K562 (cell line): ENCODE measurements around the gene FOXP3. TPM values are rescaled to one million over a fixed set of nuclear protein-coding genes. Genes with fewer than 3 reads are reported as not detected.

ENCODE experiments used
- ATAC-seq: fragments of 200-7000 bp; cut with Tn5 transposase; 3 replicates; pipeline ENCODE4 v1.9.1; 2020; ENCODE audit warnings: moderate library complexity
- BruUV-seq: library from RNA; stranded (reverse); fragments of 400-500 nt; replicated peaks from 2 replicates; lab custom pipeline; 2021; lab: Mats Ljungman, UMichigan
- CTCF ChIA-PET: fragments of 300-600 bp; formaldehyde crosslinking; extraction: SDS; loops from one replicate; lab custom pipeline; 2021; ENCODE audit warnings: low intra/inter-chr PET ratio; lab: Yijun Ruan, JAX
- POLR2A ChIA-PET: fragments of 300-600, 350-650 bp; sonication (Branson Sonifier 250); formaldehyde crosslinking; extraction: SDS; loops from one replicate; lab custom pipeline; 2021; ENCODE audit warnings: antibody characterized with exemption, inconsistent platforms; lab: Yijun Ruan, JAX
- DNase-seq, 4 experiments: peaks; one replicate each; pipeline versions ENCODE4 v3.0.0 to v3.0.0-alpha.2; 2011 to 2018; ENCODE audit warnings: low spot score in 3 of 4, mixed read lengths in 3 of 4; ENCODE audit errors: extremely low read depth in 1 of 4
- FAIRE-seq: peaks from 2 replicates; lab custom pipeline; 2011; peaks lifted over from hg19 to GRCh38; lab: Jason Lieb, UNC
- H2AFZ ChIP-seq: 2 replicates; pipeline ENCODE4 v1.6.0; 2011; ENCODE audit warnings: low read depth, low read length, control low read depth, inconsistent platforms
- H3K27ac ChIP-seq: fragments of 200-600 bp; 3 replicates; pipeline ENCODE4 v1.8.0; 2011; ENCODE audit warnings: low read depth, mild to moderate bottlenecking, control low read depth, inconsistent platforms, low read length, moderate library complexity, mixed read lengths; ENCODE audit errors: extremely low read depth
- H3K27me3 ChIP-seq, 2 experiments: fragments of 300-600 bp in 1 of 2; 2 replicates in 1 of 2; 3 replicates in 1 of 2; pipeline versions ENCODE4 v1.6.0 to v1.8.0; 2011; ENCODE audit warnings: inconsistent platforms in 2 of 2, low read length in 2 of 2, mild to moderate bottlenecking in 1 of 2, mixed read lengths in 1 of 2, moderate library complexity in 1 of 2; ENCODE audit not compliant: control insufficient read depth in 2 of 2, insufficient read depth in 2 of 2
- H3K36me3 ChIP-seq: fragments of 300-600 bp; 3 replicates; pipeline ENCODE4 v1.8.0; 2011; ENCODE audit warnings: mild to moderate bottlenecking, low read length, inconsistent platforms; ENCODE audit not compliant: control insufficient read depth, insufficient read depth
- H3K4me1 ChIP-seq, 2 experiments: fragments of 200-600 bp in 1 of 2; replicated peaks in 1 of 2; 2 replicates in 1 of 2; 3 replicates in 1 of 2; pipeline versions ENCODE4 v1.5.1 to v1.8.0; 2011; ENCODE audit warnings: inconsistent platforms in 2 of 2, low read length in 2 of 2, mild to moderate bottlenecking in 1 of 2, mixed read lengths in 1 of 2, moderate library complexity in 1 of 2; ENCODE audit not compliant: control insufficient read depth in 2 of 2, insufficient read depth in 2 of 2
- H3K4me2 ChIP-seq: 2 replicates; pipeline ENCODE4 v1.6.1; 2011; ENCODE audit warnings: low read length, control low read depth, inconsistent platforms, mixed read lengths; ENCODE audit not compliant: insufficient read depth
- H3K4me3 ChIP-seq: fragments of 200-600 bp; sonication (generic), shearing (Covaris generic); 2 replicates; pipeline ENCODE4 v1.5.1; 2016; ENCODE audit warnings: control low read depth, inconsistent platforms
- H3K79me2 ChIP-seq: fragments of 200-600 bp; 3 replicates; pipeline ENCODE4 v1.8.0; 2011; ENCODE audit warnings: low read length, inconsistent platforms; ENCODE audit not compliant: control insufficient read depth, insufficient read depth
- H3K9ac ChIP-seq, 2 experiments: 2 replicates each; pipeline versions ENCODE4 v1.6.0 to v1.6.1; 2011; ENCODE audit warnings: low read depth in 2 of 2, low read length in 2 of 2, control low read depth in 1 of 2, inconsistent platforms in 1 of 2, mild to moderate bottlenecking in 1 of 2, mixed read lengths in 1 of 2; ENCODE audit not compliant: insufficient read depth in 1 of 2
- H3K9me1 ChIP-seq: one replicate; pipeline ENCODE4 v1.6.0; 2011; ENCODE audit warnings: inconsistent platforms, mild to moderate bottlenecking, low read length, moderate library complexity; ENCODE audit not compliant: control insufficient read depth, insufficient read depth
- H3K9me3 ChIP-seq: replicated peaks from 2 replicates; pipeline ENCODE4 v1.5.1; 2011; ENCODE audit warnings: low read depth, low read length, inconsistent platforms; ENCODE audit not compliant: control insufficient read depth, insufficient read depth
- H4K20me1 ChIP-seq: replicated peaks from 2 replicates; pipeline ENCODE4 v1.6.1; 2011; ENCODE audit warnings: low read length, inconsistent platforms, mixed read lengths; ENCODE audit not compliant: control insufficient read depth, insufficient read depth
- EGR1 ChIP-seq: fragments of 450-650 bp; conservative IDR thresholded peaks from 2 replicates; pipeline ENCODE4 v1.6.1; 2017; ENCODE audit warnings: mild to moderate bottlenecking
- HIVEP1 ChIP-seq: fragments of 250-450 bp; sonication (Bioruptor Pico); IDR thresholded peaks from 2 replicates; pipeline ENCODE4 v1.4.0; 2020; ENCODE audit warnings: mild to moderate bottlenecking
- JUND ChIP-seq, 2 experiments: IDR thresholded peaks; 2 replicates in 1 of 2; 3 replicates in 1 of 2; pipeline ENCODE4 v1.6.1; 2011; ENCODE audit warnings: borderline replicate concordance in 2 of 2, low read depth in 2 of 2, low read length in 2 of 2, improper control_type of control experiment in 1 of 2, missing biosample characterization in 1 of 2, missing genetic modification characterization in 1 of 2, missing genetic modification reagents in 1 of 2
- MTF1 ChIP-seq: fragments of 250-450 bp; sonication (Bioruptor Pico); IDR thresholded peaks from 2 replicates; pipeline ENCODE4 v1.9.0; 2021; ENCODE audit warnings: moderate library complexity, mild to moderate bottlenecking, inconsistent platforms, borderline replicate concordance
- RBFOX2 ChIP-seq: fragments of 200-400 bp; formaldehyde crosslinking; IDR thresholded peaks from 2 replicates; pipeline ENCODE4 v1.6.1; 2017; ENCODE audit warnings: low read depth, mild to moderate bottlenecking, low read length, moderate library complexity
- TBP ChIP-seq: optimal IDR thresholded peaks from 2 replicates; pipeline ENCODE3; 2011; ENCODE audit warnings: low read depth, low read length, improper control_type of control experiment
- TRIM24 ChIP-seq, 2 experiments: fragments of 450-650 bp; IDR thresholded peaks; 2 replicates each; pipeline ENCODE4 v1.6.1; 2016
- WGBS: fragments of 100-300 bp; shearing (Covaris generic); methylation state at CpG from one replicate; pipeline ENCODE4 v1.1.6; 2016; ENCODE audit warnings: low coverage, mixed read lengths; ENCODE audit not compliant: insufficient coverage; ENCODE audit errors: missing lambda C conversion rate; 5-methylcytosine and 5-hydroxymethylcytosine counted together
- in situ Hi-C: fragments of 300-500 bp; cut with MboI; formaldehyde crosslinking; loops from 4 replicates; pipeline ENCODE4 v1.15.0; 2018; ENCODE audit warnings: inconsistent platforms, mixed read lengths
- intact Hi-C: fragments of 100-400 bp; cut with micrococcal nuclease; formaldehyde crosslinking; loops from 2 replicates; pipeline ENCODE4 v1.14.2; 2022
- polyA plus RNA-seq, 8 experiments: library from polyadenylated mRNA; depleted of rRNA in 4 of 8; stranded (reverse) in 5 of 8; unstranded in 3 of 8; fragments of >200 nt; fragmentation: Nextera tagmentation in 2 of 8; fragmentation: Illumina TruSeq in 1 of 8; extraction: Ambion mirVana in 2 of 8; extraction: Trizol in 1 of 8; gene quantifications; 2 replicates each; pipeline versions ENCODE4 v1.2.1 to v1.2.3, GENCODE V29; 2011 to 2014; ENCODE audit warnings: inconsistent platforms in 1 of 8, missing spikeins in 1 of 8
- total RNA-seq, 7 experiments: library from RNA; depleted of rRNA in 6 of 7; stranded (reverse); fragments of >200 nt in 6 of 7; fragmentation: Illumina TruSeq in 2 of 7; extraction: Trizol in 2 of 7; gene quantifications; 2 replicates each; pipeline versions ENCODE4 v1.2.1 to v1.2.3, GENCODE V29; 2011 to 2021; ENCODE audit warnings: low replicate concordance in 1 of 7

Gene FOXP3
- total and polyA plus RNA-seq, 9 of the 15 experiments (the other 6 are each of a cell fraction or from before 2014, with no cell fraction given) = 0.04 to 0.24 (median 0.07) TPM; not detected in 4

DNA sequence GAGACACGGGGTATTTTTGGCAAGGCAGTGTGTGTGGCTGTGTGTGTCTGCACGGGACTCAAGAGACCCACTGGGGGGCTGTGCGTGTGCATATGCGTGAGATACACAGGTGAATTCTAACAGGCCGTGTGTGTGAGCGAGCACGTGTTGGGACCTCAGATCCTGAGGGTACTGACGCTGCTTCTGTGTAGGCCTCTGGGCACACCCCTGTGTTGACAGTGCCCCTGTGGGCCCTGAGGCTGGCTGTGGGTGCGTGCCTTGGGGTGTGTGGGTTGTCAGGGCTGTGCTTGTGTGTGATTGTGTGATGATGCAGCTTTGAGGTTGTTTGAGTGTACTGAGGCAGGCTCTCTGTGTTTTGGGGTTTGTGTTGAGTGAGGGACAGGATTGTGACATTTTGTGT lies 13.9 kb downstream of the FOXP3 start (continued):
- no peak for TF ChIP-seq HIVEP1 (CRISPR knock-in tag)
- TF ChIP-seq EGR1 = no peak
- no peak for TF ChIP-seq JUND (IDR thresholded peaks at IDR 0.05; ENCODE audit: borderline replicate concordance, low read depth, low read length)
- no peak for TF ChIP-seq JUND (tag; IDR thresholded peaks at IDR 0.05; ENCODE audit: borderline replicate concordance, low read depth, low read length)
- TF ChIP-seq TRIM24 (IDR thresholded peaks at IDR 0.05) = no peak
- TF ChIP-seq MTF1 (CRISPR knock-in tag) = no peak
- no peak for TF ChIP-seq TBP

GRCh38 chrX:49250066-49250465 lies 14.4 kb downstream of the FOXP3 start:
- no peak overlapping the region for H3K27ac ChIP-seq
- no peaks in the 10 kb centered on the region; the same call in 2 of the 3 replicates for H3K79me2 ChIP-seq
- TSS peak; percentile 74 for BruUV-seq
- peaks cover 9 to 28% of the 10 kb centered on the region in 2 experiments; a peak in 4 of 5 replicates for H3K4me1 ChIP-seq
- CTCF ChIA-PET = no interaction called here
- no peak for ATAC-seq
- in situ Hi-C loops (no loop called here), intact Hi-C loops (no loop called here)
- no peaks in the 10 kb centered on the region for H3K9me3 ChIP-seq
- H3K9ac ChIP-seq = no peak overlapping the region
- H3K9me1 ChIP-seq = no peaks in the 10 kb centered on the region
- no peak for FAIRE-seq
- no peak overlapping the region for H3K4me2 ChIP-seq
- POLR2A ChIA-PET = interaction anchor here (0.6 to 2.4 kb wide), 4 partner anchors 9 to 719 kb away, joined by 3 to 10 read pairs (median 4); no protein-coding TSS in a partner anchor
- TF ChIP-seq RBFOX2 (0 out of 2 replicates have a peak, but pooled peaks have one; percentile 8), TBP (no peak)
- H3K27me3 ChIP-seq = no peaks in the 10 kb centered on the region
- H3K36me3 ChIP-seq = peaks cover 35% of the 10 kb centered on the region; the same call in 2 of the 3 replicates
- H3K4me3 ChIP-seq = no peak overlapping the region
- no peaks in the 10 kb centered on the region for H4K20me1 ChIP-seq
- DNase-seq = no peak
- no peak overlapping the region for H2AFZ ChIP-seq
- WGBS = 91% methylated on average over 11 of the region's 13 CpGs
